Kidney epithelial cell (primary cell): ENCODE results near the gene SLC13A5. TPM values are rescaled to one million over a fixed set of nuclear protein-coding genes. Genes with fewer than 3 reads are reported as not detected.

Experiments used
- DNase-seq: peaks from one replicate; pipeline ENCODE4 v3.0.0-alpha.2; 2010; ENCODE audit warnings: low read depth
- H3K27me3 ChIP-seq: 2 replicates; pipeline ENCODE4 v1.6.0; 2011; ENCODE audit warnings: low read length; ENCODE audit not compliant: control insufficient read depth, insufficient read depth
- H3K36me3 ChIP-seq: 2 replicates; pipeline ENCODE4 v1.5.1; 2011; ENCODE audit warnings: low read length; ENCODE audit not compliant: control insufficient read depth, insufficient read depth
- H3K4me3 ChIP-seq: 2 replicates; pipeline ENCODE4 v1.5.1; 2011; ENCODE audit warnings: low read depth, mild to moderate bottlenecking, control low read depth, low read length
- CTCF ChIP-seq: IDR thresholded peaks from 2 replicates; pipeline ENCODE4 v1.5.1; 2011; ENCODE audit warnings: mild to moderate bottlenecking, moderate library complexity, low read length, control low read depth, inconsistent platforms; ENCODE audit not compliant: insufficient read depth, poor library complexity, severe bottlenecking
- total RNA-seq: library from RNA; depleted of rRNA; stranded (reverse); fragments of >200 nt; gene quantifications from 2 replicates; pipeline ENCODE4 v1.2.3, GENCODE V29; 2015

Gene SLC13A5
- total RNA-seq, 1 donor from 2014 or later = 0.08 TPM

- Histone ChIP-seq H3K36me3 (no peaks in the 10 kb centered on the region), H3K4me3 (no peak overlapping the region), H3K27me3 (peaks cover 6% of the 10 kb centered on the region)
- no peak for TF ChIP-seq CTCF
- no peak for DNase-seq
These were observed 27.1 kb downstream of the SLC13A5 start for GRCh38 chr17:6686026-6686425.

- Histone ChIP-seq H3K27me3 (peaks cover 6% of the 10 kb centered on the region), H3K36me3 (no peaks in the 10 kb centered on the region), H3K4me3 (no peak overlapping the region)
- TF ChIP-seq CTCF = no peak
- no peak for DNase-seq
These were observed 28.0 kb downstream of the SLC13A5 start for GRCh38 chr17:6684881-6685767.

- H3K36me3 ChIP-seq = no peaks in the 10 kb centered on the region
- no peak for DNase-seq
- peaks cover 6% of the 10 kb centered on the region for H3K27me3 ChIP-seq
- H3K4me3 ChIP-seq = no peak overlapping the region
- TF ChIP-seq CTCF = no peak
These were observed 28.7 kb downstream of the SLC13A5 start for GRCh38 chr17:6684460-6684783.

GRCh38 chr17:6683730-6684459, 29.3 kb downstream of the SLC13A5 start:
- no peak overlapping the region for H3K4me3 ChIP-seq
- peaks cover 6% of the 10 kb centered on the region for H3K27me3 ChIP-seq
- H3K36me3 ChIP-seq = no peaks in the 10 kb centered on the region
- DNase-seq = no peak
- TF ChIP-seq CTCF = no peak

DNA sequence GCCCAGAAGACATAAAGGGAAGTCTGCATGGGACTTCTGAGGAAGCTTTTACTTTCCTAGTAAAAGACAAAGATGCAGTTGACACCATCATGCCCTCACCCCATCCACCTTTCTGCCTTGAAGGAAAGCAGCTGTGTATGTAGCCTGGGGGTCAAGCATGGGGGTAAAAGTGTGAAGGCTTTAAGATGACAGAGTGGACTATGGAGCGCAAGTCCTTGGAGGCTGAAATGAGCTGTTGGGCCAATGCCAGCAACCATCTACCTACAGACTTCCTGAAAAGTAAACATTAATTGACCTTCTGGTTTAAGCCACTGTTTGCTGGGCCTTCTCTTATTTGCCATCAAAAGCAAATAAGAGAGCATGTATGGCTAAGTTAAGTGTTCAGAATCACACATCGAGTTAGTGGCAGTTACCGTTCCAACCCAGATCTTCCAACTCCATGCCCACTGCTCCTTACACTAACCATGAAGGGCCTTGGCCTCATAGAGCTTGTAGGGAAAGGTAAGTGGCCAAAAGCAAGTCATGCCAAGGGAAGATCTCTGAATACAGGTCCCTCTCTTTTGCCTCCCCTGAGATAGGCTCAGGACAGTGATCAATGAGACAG, 30.0 kb downstream of the SLC13A5 start:
- H3K27me3 ChIP-seq = peaks cover 10% of the 10 kb centered on the region
- H3K36me3 ChIP-seq = no peaks in the 10 kb centered on the region
- no peak overlapping the region for H3K4me3 ChIP-seq
- no peak for DNase-seq
- no peak for TF ChIP-seq CTCF
